ENCODE results near the gene SAYSD1.

The SAYSD1 gene

DNA sequence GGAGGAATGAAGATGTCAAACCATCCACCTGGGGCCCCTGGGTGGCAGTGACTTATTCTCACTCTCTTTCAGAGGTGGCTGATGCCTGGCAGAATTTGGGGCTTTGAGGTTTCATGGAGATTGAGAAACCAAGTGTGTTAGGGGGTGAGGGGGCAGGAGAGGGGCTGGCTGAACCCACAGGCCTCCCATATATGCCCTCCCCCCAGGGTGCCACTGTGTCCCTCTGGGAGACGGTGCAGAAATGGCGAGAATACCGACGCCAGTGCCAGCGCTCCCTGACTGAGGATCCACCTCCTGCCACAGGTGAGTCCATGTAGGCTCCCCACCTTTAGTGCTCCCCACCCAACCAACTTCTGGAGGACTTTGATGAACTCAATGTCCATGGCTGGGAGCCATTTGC is 58.8 kb downstream of the SAYSD1 start:
- no peak overlapping the region for H3K27ac Mint-ChIP-seq
- H3K9me3 Mint-ChIP-seq, result no peaks in the 10 kb centered on the region
- DNase-seq, result no peak
- no peak overlapping the region for H3K4me3 Mint-ChIP-seq
- no peak for ATAC-seq (replicated peaks)
- no peaks in the 10 kb centered on the region for H3K36me3 Mint-ChIP-seq (ENCODE audit: insufficient read depth)
- H3K27me3 Mint-ChIP-seq, result peaks cover 26 to 81% of the 10 kb centered on the region in 2 donors
- H3K4me1 Mint-ChIP-seq (ENCODE audit: low read depth in 2 of 2), result peaks cover 7 to 14% of the 10 kb centered on the region in 2 donors

DNA sequence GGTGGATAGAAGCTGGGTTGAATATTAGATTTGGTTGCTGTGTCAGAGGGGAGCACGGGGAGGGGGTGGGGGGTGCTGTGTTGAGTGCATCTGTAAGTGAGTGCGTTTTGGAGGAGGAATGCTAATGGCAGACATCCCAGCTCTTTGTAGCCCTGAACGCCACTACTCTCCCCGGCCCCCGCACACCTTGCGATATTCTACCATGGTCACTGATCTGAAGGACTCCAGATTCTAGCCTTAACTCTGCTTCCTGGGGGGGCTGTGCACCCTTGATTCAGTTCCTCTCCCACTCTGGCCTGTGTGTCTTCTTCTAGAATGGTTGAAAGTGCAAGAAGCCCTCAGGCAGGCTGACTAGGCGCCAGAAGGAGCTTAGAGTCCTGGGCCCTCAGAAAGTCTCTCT is 59.3 kb downstream of the SAYSD1 start:
- Mint-ChIP-seq H3K27me3 (peaks cover 20 to 81% of the 10 kb centered on the region in 2 donors), H3K4me1 (ENCODE audit: low read depth in 2 of 2) (peaks cover 9 to 20% of the 10 kb centered on the region in 2 donors), H3K27ac (no peak overlapping the region), H3K9me3 (no peaks in the 10 kb centered on the region), H3K36me3 (ENCODE audit: insufficient read depth) (no peaks in the 10 kb centered on the region), H3K4me3 (no peak overlapping the region)
- no peak for DNase-seq
- ATAC-seq (replicated peaks), result no peak

DNA sequence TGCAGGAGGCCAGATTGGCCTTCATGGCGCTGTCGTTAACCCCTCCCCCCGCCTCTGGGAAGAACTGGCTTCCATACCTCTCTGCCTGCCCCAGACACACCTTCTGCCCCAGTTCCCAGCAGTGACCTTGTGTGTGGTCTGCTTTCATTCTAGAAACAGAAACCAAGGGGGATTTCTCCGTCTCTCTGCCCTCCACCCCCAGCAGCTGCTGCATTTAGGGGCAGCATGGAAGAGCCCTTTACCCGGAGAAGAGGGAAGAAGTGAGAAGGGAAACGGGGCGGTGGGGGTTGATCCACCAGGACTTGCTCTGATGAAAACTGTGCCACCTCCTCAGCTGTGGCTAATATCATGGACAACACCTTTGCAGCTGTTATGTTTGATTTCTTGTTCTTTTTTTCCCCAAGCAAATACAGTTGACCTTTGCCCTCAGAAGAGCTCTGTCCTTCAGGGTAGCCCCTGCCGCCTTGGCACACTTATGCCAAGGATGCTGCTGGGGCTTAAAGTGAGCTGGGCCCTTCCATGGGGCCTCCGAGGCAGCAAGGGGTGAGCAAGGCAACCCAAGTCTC is 60.3 kb downstream of the SAYSD1 start:
- Mint-ChIP-seq H3K27ac (no peak overlapping the region), H3K36me3 (ENCODE audit: insufficient read depth) (no peaks in the 10 kb centered on the region), H3K4me3 (no peak overlapping the region), H3K27me3 (peaks cover 18 to 81% of the 10 kb centered on the region in 2 donors), H3K4me1 (ENCODE audit: low read depth in 2 of 2) (peaks cover 9 to 21% of the 10 kb centered on the region in 2 donors), H3K9me3 (no peaks in the 10 kb centered on the region)
- DNase-seq, result no peak
- no peak for ATAC-seq (replicated peaks)

All from effector memory CD8-positive, alpha-beta T cell (primary cell).